Liver (tissue), 9 donors: Measurements from ENCODE around the gene CCNDBP1. TPM values are rescaled to one million over a fixed set of nuclear protein-coding genes. Genes with fewer than 3 reads are reported as not detected.

Source experiments
- DNase-seq: peaks from one replicate; pipeline ENCODE4 v3.0.0-alpha.2; 2017; ENCODE audit warnings: low spot score
- H3K27ac ChIP-seq, 2 donors: one replicate each; pipeline ENCODE4 v1.7.0; 2013; ENCODE audit warnings: inconsistent platforms in 2 of 2, low read length in 2 of 2, control low read depth in 1 of 2, low read depth in 1 of 2, mild to moderate bottlenecking in 1 of 2
- H3K27me3 ChIP-seq, 4 donors: one replicate each; pipeline versions ENCODE4 v1.6.1 to v1.7.0; 2013; ENCODE audit warnings: low read length in 3 of 4, inconsistent platforms in 1 of 4, mild to moderate bottlenecking in 1 of 4, moderate library complexity in 1 of 4; ENCODE audit not compliant: control insufficient read depth in 4 of 4, insufficient read depth in 4 of 4
- H3K36me3 ChIP-seq, 4 donors: one replicate each; pipeline versions ENCODE4 v1.6.1 to v1.7.0; 2013; ENCODE audit warnings: low read length in 3 of 4, mild to moderate bottlenecking in 3 of 4, low read depth in 1 of 4, moderate library complexity in 1 of 4; ENCODE audit not compliant: control insufficient read depth in 4 of 4, insufficient read depth in 3 of 4
- H3K4me1 ChIP-seq, 4 donors: one replicate each; pipeline versions ENCODE4 v1.6.1 to v1.7.0; 2013; ENCODE audit warnings: low read length in 3 of 4, mild to moderate bottlenecking in 3 of 4, moderate library complexity in 1 of 4; ENCODE audit not compliant: control insufficient read depth in 4 of 4, insufficient read depth in 4 of 4
- H3K4me3 ChIP-seq, 3 donors: one replicate each; pipeline versions ENCODE4 v1.6.1 to v1.7.0; 2013; ENCODE audit warnings: low read length in 3 of 3, control low read depth in 1 of 3, low read depth in 1 of 3, mild to moderate bottlenecking in 1 of 3
- H3K9ac ChIP-seq, 2 donors: one replicate each; pipeline ENCODE4 v1.7.0; 2013; ENCODE audit warnings: low read length in 2 of 2, mild to moderate bottlenecking in 2 of 2, moderate library complexity in 2 of 2, control low read depth in 1 of 2, low read depth in 1 of 2
- H3K9me3 ChIP-seq, 4 donors: one replicate each; pipeline versions ENCODE4 v1.6.1 to v1.7.0; 2013; ENCODE audit warnings: low read length in 3 of 4; ENCODE audit not compliant: control insufficient read depth in 4 of 4
- ATF3 ChIP-seq: IDR thresholded peaks from 2 replicates; pipeline ENCODE4 v1.6.1; 2016; ENCODE audit warnings: antibody characterized with exemption
- CTCF ChIP-seq: fragments of 150-350 bp; IDR thresholded peaks from 2 replicates; pipeline ENCODE4 v1.5.1; 2017; ENCODE audit warnings: improper control_type of control experiment, low read depth, low read length; ENCODE audit not compliant: missing input control
- FOXA1 ChIP-seq: IDR thresholded peaks from 2 replicates; pipeline ENCODE4 v1.6.1; 2016; ENCODE audit warnings: antibody characterized with exemption
- GABPA ChIP-seq, 2 donors: IDR thresholded peaks in 1 of 2; conservative IDR thresholded peaks in 1 of 2; 2 replicates each; pipeline ENCODE4 v1.6.1; 2016; ENCODE audit warnings: antibody characterized with exemption in 2 of 2, mild to moderate bottlenecking in 1 of 2, moderate library complexity in 1 of 2
- HNF4A ChIP-seq, 2 donors: conservative IDR thresholded peaks; 2 replicates each; pipeline ENCODE4 v1.6.1; 2016; ENCODE audit warnings: antibody characterized with exemption in 2 of 2, mild to moderate bottlenecking in 2 of 2
- HNF4G ChIP-seq: IDR thresholded peaks from 2 replicates; pipeline ENCODE4 v1.6.1; 2016; ENCODE audit warnings: antibody characterized with exemption
- JUND ChIP-seq, 2 donors: IDR thresholded peaks; 2 replicates each; pipeline ENCODE4 v1.6.1; 2016; ENCODE audit warnings: antibody characterized with exemption in 2 of 2
- MAX ChIP-seq: IDR thresholded peaks from 2 replicates; pipeline ENCODE4 v1.6.1; 2016; ENCODE audit warnings: antibody characterized with exemption
- NR2F2 ChIP-seq: IDR thresholded peaks from 2 replicates; pipeline ENCODE4 v1.6.1; 2016; ENCODE audit warnings: antibody characterized with exemption
- REST ChIP-seq: IDR thresholded peaks from 2 replicates; pipeline ENCODE4 v1.6.1; 2016; ENCODE audit warnings: antibody characterized with exemption, mild to moderate bottlenecking
- RXRA ChIP-seq, 2 donors: IDR thresholded peaks; 2 replicates each; pipeline ENCODE4 v1.6.1; 2017 to 2018; ENCODE audit warnings: antibody characterized with exemption in 2 of 2, mild to moderate bottlenecking in 1 of 2
- SP1 ChIP-seq: IDR thresholded peaks from 2 replicates; pipeline ENCODE4 v1.6.1; 2018; ENCODE audit warnings: antibody characterized with exemption, mild to moderate bottlenecking
- TAF1 ChIP-seq: conservative IDR thresholded peaks from 2 replicates; pipeline ENCODE4 v1.6.1; 2016; ENCODE audit warnings: antibody characterized with exemption, mild to moderate bottlenecking
- YY1 ChIP-seq: IDR thresholded peaks from 2 replicates; pipeline ENCODE4 v1.6.1; 2016; ENCODE audit warnings: antibody characterized with exemption, mild to moderate bottlenecking
- WGBS: extraction: QIAGEN DNeasy Blood & Tissue Kit; methylation state at CpG from one replicate; pipeline ENCODE4 v1.1.7; 2013; 5-methylcytosine and 5-hydroxymethylcytosine counted together
- polyA plus RNA-seq, 2 donors: library from polyadenylated mRNA; stranded (reverse) in 1 of 2; unstranded in 1 of 2; fragments of 200-250 nt in 1 of 2; fragments of >200 nt in 1 of 2; fragmentation: Nextera tagmentation in 1 of 2; extraction: Ambion mirVana in 1 of 2; gene quantifications; one replicate each; pipeline versions ENCODE4 v1.2.1 to v1.2.3, GENCODE V29; 2013 to 2015
- total RNA-seq, 2 donors: library from RNA; depleted of rRNA; stranded (reverse); fragments of >200 nt; gene quantifications; one replicate each; pipeline ENCODE4 v1.2.3, GENCODE V29; 2014
- donor health status: healthy.
- donor health status: healthy.
- donor health status: healthy.
- donor health status: healthy.
- donor health status: healthy.

CCNDBP1 gene
- total and polyA plus RNA-seq, 4 donors = 21.4 to 160 (median 26.4) TPM

GRCh38 chr15:43237842-43238470, 52.8 kb downstream of the CCNDBP1 start:
- Histone ChIP-seq H3K4me1 (no peaks in the 10 kb centered on the region), H3K27me3 (peaks cover 0 to 3% (median 0%) of the 10 kb centered on the region in 4 donors), H3K9me3 (no peaks in the 10 kb centered on the region), H3K36me3 (no peaks in the 10 kb centered on the region), H3K27ac (no peak overlapping the region), H3K4me3 (no peak overlapping the region), H3K9ac (no peak overlapping the region)
- TF ChIP-seq TAF1 (no peak), ATF3 (no peak), HNF4A (conservative IDR thresholded peaks at IDR 0.05) (no peak), SP1 (no peak), REST (no peak), CTCF (no peak), RXRA (IDR thresholded peaks at IDR 0.05) (no peak), GABPA (IDR thresholded peaks at IDR 0.05 in 1 of 2, conservative IDR thresholded peaks at IDR 0.05 in 1 of 2) (no peak), YY1 (no peak), FOXA1 (no peak), MAX (no peak), HNF4G (no peak)
- WGBS = 84% methylated on average over 9 of the region's 9 CpGs
- no peak for DNase-seq

GRCh38 chr15:43238671-43239131, 53.5 kb downstream of the CCNDBP1 start:
- Histone ChIP-seq H3K9ac (no peak overlapping the region), H3K9me3 (no peaks in the 10 kb centered on the region), H3K27me3 (peaks cover 0 to 3% (median 0%) of the 10 kb centered on the region in 4 donors), H3K27ac (no peak overlapping the region), H3K36me3 (no peaks in the 10 kb centered on the region), H3K4me1 (no peaks in the 10 kb centered on the region), H3K4me3 (no peak overlapping the region)
- WGBS = 71% methylated on average over 10 of the region's 10 CpGs
- DNase-seq = no peak
- no peak for TF ChIP-seq REST
- TF ChIP-seq CTCF = no peak
- TF ChIP-seq NR2F2 = no peak
- no peak for TF ChIP-seq YY1
- no peak for TF ChIP-seq FOXA1
- TF ChIP-seq JUND (IDR thresholded peaks at IDR 0.05) = no peak
